Choroid plexus epithelial cell (primary cell): ENCODE measurements around the gene F7.
A peak's percentile ranks its signal among the peaks of the same experiment; 100 is the strongest.

Experiments used
- DNase-seq: peaks from one replicate; pipeline ENCODE4 v3.0.0-alpha.2; 2010; ENCODE audit warnings: low read depth
- H3K4me3 ChIP-seq: 2 replicates; pipeline ENCODE4 v1.5.1; 2011; ENCODE audit warnings: low read depth, mild to moderate bottlenecking, control low read depth, low read length, moderate library complexity
- CTCF ChIP-seq: conservative IDR thresholded peaks from 2 replicates; pipeline ENCODE4 v1.5.1; 2011; ENCODE audit warnings: low read depth, mild to moderate bottlenecking, control low read depth, inconsistent platforms, low read length, moderate library complexity

Gene F7

GRCh38 chr13:113125506-113126264, 20.1 kb downstream of the F7 start:
- no peak for DNase-seq
- TF ChIP-seq CTCF: no peak
- H3K4me3 ChIP-seq: no peak overlapping the region

- H3K4me3 ChIP-seq: no peak overlapping the region
- no peak for DNase-seq
- no peak for TF ChIP-seq CTCF
These were observed 20.9 kb downstream of the F7 start for GRCh38 chr13:113126265-113127150.

- TF ChIP-seq CTCF: no peak
- H3K4me3 ChIP-seq: no peak overlapping the region
- no peak for DNase-seq
These were observed 23.9 kb downstream of the F7 start for GRCh38 chr13:113129480-113129879.

- TF ChIP-seq CTCF: no peak
- peak; percentile 26 for DNase-seq
- peak overlapping the region; percentile 39 for H3K4me3 ChIP-seq
These were observed 24.5 kb downstream of the F7 start for GRCh38 chr13:113129921-113130750.

- TF ChIP-seq CTCF: no peak
- DNase-seq: no peak
- no peak overlapping the region for H3K4me3 ChIP-seq
These were observed 29.7 kb downstream of the F7 start for GRCh38 chr13:113135281-113135760.

- no peak for DNase-seq
- TF ChIP-seq CTCF: no peak
- no peak overlapping the region for H3K4me3 ChIP-seq
These were observed 32.2 kb downstream of the F7 start for GRCh38 chr13:113137691-113138298.
